HepG2 (cell line): Measurements from ENCODE around the gene KDM3B.

ENCODE experiments used
- CBFB ChIP-seq: sonication (generic); formaldehyde crosslinking; IDR thresholded peaks from 2 replicates; pipeline ENCODE4 v1.4.0; 2020; ENCODE audit warnings: missing genetic modification reagents
- CEBPZ ChIP-seq: IDR thresholded peaks from 2 replicates; pipeline ENCODE4 v1.6.1; 2012; ENCODE audit warnings: low read length, improper control_type of control experiment
- CTCF ChIP-seq: sonication (generic); formaldehyde crosslinking; IDR thresholded peaks from 2 replicates; pipeline ENCODE4 v1.5.0; 2020; ENCODE audit warnings: mild to moderate bottlenecking, missing genetic modification reagents, moderate library complexity
- E2F1 ChIP-seq: sonication (generic); formaldehyde crosslinking; IDR thresholded peaks from 2 replicates; pipeline ENCODE4 v1.5.0; 2020; ENCODE audit warnings: missing genetic modification reagents
- EZH2 ChIP-seq: conservative IDR thresholded peaks from 2 replicates; pipeline ENCODE4 v1.6.1; 2012; ENCODE audit warnings: mild to moderate bottlenecking, low read depth, low read length, moderate library complexity
- MTF2 ChIP-seq: sonication (generic); formaldehyde crosslinking; IDR thresholded peaks from 2 replicates; pipeline ENCODE4 v1.5.0; 2020; ENCODE audit warnings: missing genetic modification reagents, borderline replicate concordance
- PHF5A ChIP-seq: IDR thresholded peaks from one replicate; pipeline ENCODE4 v1.6.1; 2018; ENCODE audit warnings: low read depth, missing genetic modification reagents; ENCODE audit not compliant: unreplicated experiment
- RAD21 ChIP-seq: fragments of 450-650 bp; formaldehyde crosslinking; IDR thresholded peaks from 2 replicates; pipeline ENCODE4 v1.5.0; 2020; ENCODE audit warnings: mild to moderate bottlenecking
- SIX1 ChIP-seq: sonication (generic); formaldehyde crosslinking; IDR thresholded peaks from 2 replicates; pipeline ENCODE4 v1.4.0; 2020; ENCODE audit warnings: missing genetic modification reagents, borderline replicate concordance
- TBL1XR1 ChIP-seq: fragments of 150-350 bp; IDR thresholded peaks from 2 replicates; pipeline ENCODE4 v1.6.1; 2014; ENCODE audit warnings: borderline replicate concordance, low read length; ENCODE audit not compliant: partially characterized antibody
- ZNF263 ChIP-seq: sonication (generic); formaldehyde crosslinking; IDR thresholded peaks from 2 replicates; pipeline ENCODE4 v1.4.0; 2020; ENCODE audit warnings: missing genetic modification reagents
- ZNF460 ChIP-seq: sonication (generic); formaldehyde crosslinking; IDR thresholded peaks from 2 replicates; pipeline ENCODE4 v1.5.1; 2020; ENCODE audit warnings: missing genetic modification reagents, mild to moderate bottlenecking, borderline replicate concordance
- ZSCAN29 ChIP-seq: sonication (generic); formaldehyde crosslinking; conservative IDR thresholded peaks from 2 replicates; pipeline ENCODE4 v1.4.0; 2020; ENCODE audit warnings: mild to moderate bottlenecking, missing genetic modification reagents

GRCh38 chr5:138382347-138382746, 29.9 kb downstream of the KDM3B start:
- TF ChIP-seq SIX1 (CRISPR knock-in tag) (no peak), EZH2 (no peak), ZSCAN29 (CRISPR knock-in tag) (no peak), E2F1 (no peak), TBL1XR1 (no peak), ZNF460 (CRISPR knock-in tag) (no peak), ZNF263 (CRISPR knock-in tag) (no peak), CTCF (CRISPR knock-in tag) (no peak), RAD21 (CRISPR knock-in tag) (no peak), PHF5A (CRISPR knock-in tag) (no peak), MTF2 (CRISPR knock-in tag) (no peak), CEBPZ (no peak), CBFB (no peak)
